CD14-positive monocyte (primary cell): ENCODE data around the gene GRID1. TPM values are rescaled to one million over a fixed set of nuclear protein-coding genes. Genes with fewer than 3 reads are reported as not detected.

Source experiments
- DNase-seq, 3 donors: peaks; one replicate each; pipeline ENCODE4 v3.0.0-alpha.2; 2011 to 2022
- H2AFZ ChIP-seq: 2 replicates; pipeline ENCODE4 v1.6.0; 2012; ENCODE audit warnings: mild to moderate bottlenecking, low read depth, low read length, inconsistent platforms; ENCODE audit not compliant: insufficient read depth, poor library complexity, severe bottlenecking
- H3K27ac ChIP-seq, 2 donors: 1 replicate in 1 of 2; 2 replicates in 1 of 2; pipeline ENCODE4 v1.5.1; 2012 to 2013; ENCODE audit warnings: low read length in 2 of 2, control low read depth in 1 of 2, inconsistent platforms in 1 of 2, low read depth in 1 of 2, mild to moderate bottlenecking in 1 of 2
- H3K27me3 ChIP-seq, 2 donors: one replicate each; pipeline versions ENCODE4 v1.6.0 to v1.6.1; 2011 to 2013; ENCODE audit warnings: low read length in 2 of 2; ENCODE audit not compliant: control insufficient read depth in 2 of 2, insufficient read depth in 2 of 2
- H3K36me3 ChIP-seq, 2 donors: replicated peaks in 1 of 2; 1 replicate in 1 of 2; 2 replicates in 1 of 2; pipeline versions ENCODE4 v1.5.1 to v1.6.1; 2012 to 2013; ENCODE audit warnings: low read length in 2 of 2, control low read depth in 1 of 2, inconsistent platforms in 1 of 2, mild to moderate bottlenecking in 1 of 2; ENCODE audit not compliant: insufficient read depth in 2 of 2, control insufficient read depth in 1 of 2
- H3K4me1 ChIP-seq, 2 donors: 1 replicate in 1 of 2; 2 replicates in 1 of 2; pipeline versions ENCODE4 v1.5.1 to v1.6.1; 2012 to 2013; ENCODE audit warnings: low read length in 2 of 2, control low read depth in 1 of 2, inconsistent platforms in 1 of 2, mild to moderate bottlenecking in 1 of 2, moderate library complexity in 1 of 2; ENCODE audit not compliant: insufficient read depth in 2 of 2, control insufficient read depth in 1 of 2
- H3K4me2 ChIP-seq: replicated peaks from 2 replicates; pipeline ENCODE3; 2012; ENCODE audit warnings: low read length, moderate library complexity, mild to moderate bottlenecking; ENCODE audit not compliant: poor library complexity, severe bottlenecking; ENCODE audit errors: extremely low read depth
- H3K4me3 ChIP-seq, 3 experiments: fragments of 200-600 bp in 1 of 3; sonication (generic) in 1 of 3; replicated peaks in 1 of 3; 1 replicate in 2 of 3; 2 replicates in 1 of 3; pipeline ENCODE4 v1.5.1; 2011 to 2013; ENCODE audit warnings: low read length in 3 of 3, mild to moderate bottlenecking in 3 of 3, control low read depth in 2 of 3, low read depth in 2 of 3, inconsistent platforms in 1 of 3, moderate library complexity in 1 of 3
- H3K79me2 ChIP-seq: 2 replicates; pipeline ENCODE4 v1.6.0; 2012; ENCODE audit warnings: mild to moderate bottlenecking, control low read depth, inconsistent platforms, low read length, moderate library complexity; ENCODE audit not compliant: insufficient read depth
- H3K9ac ChIP-seq: 2 replicates; pipeline ENCODE4 v1.6.0; 2017; ENCODE audit warnings: low read length, mild to moderate bottlenecking; ENCODE audit not compliant: insufficient read depth, poor library complexity, severe bottlenecking
- H3K9me3 ChIP-seq, 2 donors: replicated peaks in 1 of 2; 1 replicate in 1 of 2; 2 replicates in 1 of 2; pipeline versions ENCODE4 v1.5.1 to v1.6.1; 2012 to 2013; ENCODE audit warnings: low read length in 2 of 2, control low read depth in 1 of 2; ENCODE audit not compliant: control insufficient read depth in 1 of 2, insufficient read depth in 1 of 2
- H4K20me1 ChIP-seq: 2 replicates; pipeline ENCODE4 v1.6.0; 2012; ENCODE audit warnings: mild to moderate bottlenecking, low read length, control low read depth, moderate library complexity; ENCODE audit not compliant: insufficient read depth
- H3K27ac Mint-ChIP-seq, 7 donors: one replicate each; pipeline ENCODE4 v1.8.0; 2020; ENCODE audit warnings: mild to moderate bottlenecking in 7 of 7, mixed read lengths in 7 of 7, moderate library complexity in 6 of 7, inconsistent platforms in 2 of 7
- H3K27me3 Mint-ChIP-seq, 3 donors: one replicate each; pipeline ENCODE4 v1.8.0; 2021 to 2022; ENCODE audit warnings: low read depth in 3 of 3, mild to moderate bottlenecking in 3 of 3, mixed read lengths in 3 of 3, moderate library complexity in 3 of 3, inconsistent platforms in 1 of 3
- H3K36me3 Mint-ChIP-seq, 2 donors: one replicate each; pipeline ENCODE4 v1.8.0; 2020; ENCODE audit warnings: mixed read lengths in 2 of 2, inconsistent platforms in 1 of 2, mild to moderate bottlenecking in 1 of 2
- H3K4me1 Mint-ChIP-seq: one replicate; pipeline ENCODE4 v1.8.0; 2020; ENCODE audit warnings: mild to moderate bottlenecking, mixed read lengths
- H3K4me3 Mint-ChIP-seq, 2 donors: one replicate each; pipeline ENCODE4 v1.8.0; 2020; ENCODE audit warnings: mild to moderate bottlenecking in 2 of 2, mixed read lengths in 2 of 2, moderate library complexity in 1 of 2
- H3K9me3 Mint-ChIP-seq, 7 donors: one replicate each; pipeline ENCODE4 v1.8.0; 2020 to 2022; ENCODE audit warnings: mixed read lengths in 7 of 7, mild to moderate bottlenecking in 6 of 7, moderate library complexity in 6 of 7, inconsistent platforms in 2 of 7
- WGBS: methylation state at CpG from one replicate; pipeline ENCODE4 v1.1.5; 2013; ENCODE audit warnings: missing lambda C conversion rate; ENCODE audit not compliant: insufficient coverage; 5-methylcytosine and 5-hydroxymethylcytosine counted together
- intact Hi-C, 2 donors: fragments of 100-400 bp; cut with micrococcal nuclease; formaldehyde crosslinking; loops; one replicate each; pipeline versions ENCODE4 v1.15.0 to v1.15.1; 2023
- polyA plus RNA-seq, 3 donors: library from polyadenylated mRNA; depleted of rRNA in 1 of 3; unstranded in 2 of 3; stranded (reverse) in 1 of 3; fragments of 300-500 nt in 2 of 3; fragments of >200 nt in 1 of 3; fragmentation: Illumina TruSeq in 2 of 3; gene quantifications; 1 replicate in 2 of 3; 2 replicates in 1 of 3; pipeline ENCODE4 v1.2.3, GENCODE V29; 2012 to 2021
- TF ChIP-seq, protein P1 (sequence below): fragments of 200-600 bp; IDR thresholded peaks from one replicate; pipeline ENCODE4 v1.8.0; 2022; ENCODE audit warnings: antibody characterized with exemption, mild to moderate bottlenecking

Gene GRID1
- polyA plus RNA-seq, 3 donors: not detected

DNA sequence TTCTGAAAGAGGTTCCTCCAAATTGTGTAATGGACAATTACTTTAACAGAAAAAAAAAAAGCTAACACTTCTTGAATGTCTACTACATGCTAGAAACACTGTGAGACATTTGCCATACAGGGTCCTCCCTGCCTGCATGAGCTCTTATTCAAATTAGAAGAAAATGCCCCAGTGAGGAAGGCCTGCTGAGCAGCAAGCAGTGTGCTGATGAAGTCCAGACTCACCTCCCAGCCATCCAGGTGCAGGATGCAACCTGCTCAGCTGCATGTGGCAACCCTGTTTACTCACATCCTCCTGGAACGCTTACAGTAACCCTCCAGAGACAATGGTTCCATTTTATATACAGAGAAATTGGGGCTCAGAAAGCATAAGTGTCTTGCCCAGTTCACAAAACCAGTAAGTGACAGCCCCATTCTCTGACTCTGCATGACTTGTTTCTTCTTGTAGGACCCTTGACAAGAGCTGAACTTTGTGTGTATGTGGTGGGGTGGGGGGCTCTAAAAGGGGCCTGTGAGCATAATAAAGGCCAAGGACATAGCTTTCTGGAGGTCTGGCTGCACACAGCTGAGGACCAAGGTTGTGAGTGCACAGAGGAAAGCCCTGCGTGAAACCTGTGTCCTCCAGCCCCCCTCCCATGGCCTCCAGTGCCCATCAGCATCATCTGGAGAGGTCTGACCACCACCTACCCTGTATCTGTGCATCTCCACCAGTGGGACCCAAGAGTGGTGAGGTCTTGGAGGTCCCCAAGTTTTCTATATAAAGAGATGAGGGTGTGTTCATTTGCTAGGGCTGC lies 387.8 kb downstream of the GRID1 start:
- H3K9me3 Mint-ChIP-seq: peaks cover 0 to 2% (median 0%) of the 10 kb centered on the region in 7 donors
- H3K27me3 Mint-ChIP-seq: peaks cover 0 to 3% (median 1%) of the 10 kb centered on the region in 3 donors
- H2AFZ ChIP-seq: no peak overlapping the region

DNA sequence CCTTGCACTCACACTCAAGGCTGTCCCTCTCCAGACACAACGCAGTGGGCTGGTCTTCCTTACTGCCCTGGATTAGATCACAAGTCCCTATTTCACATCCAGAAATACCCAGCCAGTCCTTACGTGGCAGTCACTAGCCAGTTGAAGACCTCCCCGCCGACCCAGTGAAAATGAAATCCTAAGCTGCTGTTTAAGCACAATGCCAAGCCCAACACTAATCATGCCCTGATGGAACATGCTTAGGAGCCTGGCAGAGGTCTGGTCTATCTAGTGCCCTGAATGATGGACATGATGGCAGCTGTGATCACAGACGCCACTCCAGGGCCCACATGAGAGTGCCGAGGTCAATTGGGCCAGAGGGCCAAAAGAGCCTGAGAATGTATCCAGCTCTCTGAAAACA lies 389.0 kb downstream of the GRID1 start:
- no peak for DNase-seq
- intact Hi-C loops: no loop called here
- H3K9me3 ChIP-seq: no peaks in the 10 kb centered on the region
- peaks cover 0 to 3% (median 1%) of the 10 kb centered on the region in 3 donors for H3K27me3 Mint-ChIP-seq
- H4K20me1 ChIP-seq: no peaks in the 10 kb centered on the region
- no peak overlapping the region for H3K27ac Mint-ChIP-seq
- no peak overlapping the region for H3K9ac ChIP-seq
- H3K4me3 Mint-ChIP-seq: no peak overlapping the region
- H3K36me3 Mint-ChIP-seq: no peaks in the 10 kb centered on the region
- H3K4me1 ChIP-seq: no peaks in the 10 kb centered on the region
- no peaks in the 10 kb centered on the region for H3K79me2 ChIP-seq
- no peaks in the 10 kb centered on the region for H3K4me1 Mint-ChIP-seq
- H3K27ac ChIP-seq: no peak overlapping the region
- 92% methylated on average over 6 of the region's 6 CpGs for WGBS
- H3K36me3 ChIP-seq: no peaks in the 10 kb centered on the region
- TF ChIP-seq, protein P1, sequence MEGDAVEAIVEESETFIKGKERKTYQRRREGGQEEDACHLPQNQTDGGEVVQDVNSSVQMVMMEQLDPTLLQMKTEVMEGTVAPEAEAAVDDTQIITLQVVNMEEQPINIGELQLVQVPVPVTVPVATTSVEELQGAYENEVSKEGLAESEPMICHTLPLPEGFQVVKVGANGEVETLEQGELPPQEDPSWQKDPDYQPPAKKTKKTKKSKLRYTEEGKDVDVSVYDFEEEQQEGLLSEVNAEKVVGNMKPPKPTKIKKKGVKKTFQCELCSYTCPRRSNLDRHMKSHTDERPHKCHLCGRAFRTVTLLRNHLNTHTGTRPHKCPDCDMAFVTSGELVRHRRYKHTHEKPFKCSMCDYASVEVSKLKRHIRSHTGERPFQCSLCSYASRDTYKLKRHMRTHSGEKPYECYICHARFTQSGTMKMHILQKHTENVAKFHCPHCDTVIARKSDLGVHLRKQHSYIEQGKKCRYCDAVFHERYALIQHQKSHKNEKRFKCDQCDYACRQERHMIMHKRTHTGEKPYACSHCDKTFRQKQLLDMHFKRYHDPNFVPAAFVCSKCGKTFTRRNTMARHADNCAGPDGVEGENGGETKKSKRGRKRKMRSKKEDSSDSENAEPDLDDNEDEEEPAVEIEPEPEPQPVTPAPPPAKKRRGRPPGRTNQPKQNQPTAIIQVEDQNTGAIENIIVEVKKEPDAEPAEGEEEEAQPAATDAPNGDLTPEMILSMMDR: no peak
- no peak overlapping the region for H2AFZ ChIP-seq
- peaks cover 0 to 2% (median 0%) of the 10 kb centered on the region in 7 donors for H3K9me3 Mint-ChIP-seq
- H3K4me2 ChIP-seq: no peak overlapping the region
- no peaks in the 10 kb centered on the region for H3K27me3 ChIP-seq
- H3K4me3 ChIP-seq: no peak overlapping the region

More for the DNA sequence above, 387.8 kb downstream of the GRID1 start:
- no CpG with 5 or more reads among the region's 2 CpGs for WGBS
- Mint-ChIP-seq H3K36me3 (no peaks in the 10 kb centered on the region), H3K27ac (no peak overlapping the region), H3K4me3 (no peak overlapping the region), H3K4me1 (no peaks in the 10 kb centered on the region)
- H3K4me1 ChIP-seq: no peaks in the 10 kb centered on the region
- H3K4me2 ChIP-seq: no peak overlapping the region
- DNase-seq: no peak
- no peaks in the 10 kb centered on the region for H3K9me3 ChIP-seq
- H3K4me3 ChIP-seq: no peak overlapping the region
- H3K36me3 ChIP-seq: no peaks in the 10 kb centered on the region
- TF ChIP-seq, protein P1: no peak
- H3K27me3 ChIP-seq: no peaks in the 10 kb centered on the region
- H3K27ac ChIP-seq: no peak overlapping the region
- no peaks in the 10 kb centered on the region for H4K20me1 ChIP-seq
- no peaks in the 10 kb centered on the region for H3K79me2 ChIP-seq
- intact Hi-C loops: no loop called here
- H3K9ac ChIP-seq: no peak overlapping the region
